ENCODE data around the gene SSNA1. TPM values are rescaled to one million over a fixed set of nuclear protein-coding genes. Genes with fewer than 3 reads are reported as not detected.

The SSNA1 gene
- total RNA-seq, 2 donors from 2014 or later = 53.1 to 55.1 TPM

DNA sequence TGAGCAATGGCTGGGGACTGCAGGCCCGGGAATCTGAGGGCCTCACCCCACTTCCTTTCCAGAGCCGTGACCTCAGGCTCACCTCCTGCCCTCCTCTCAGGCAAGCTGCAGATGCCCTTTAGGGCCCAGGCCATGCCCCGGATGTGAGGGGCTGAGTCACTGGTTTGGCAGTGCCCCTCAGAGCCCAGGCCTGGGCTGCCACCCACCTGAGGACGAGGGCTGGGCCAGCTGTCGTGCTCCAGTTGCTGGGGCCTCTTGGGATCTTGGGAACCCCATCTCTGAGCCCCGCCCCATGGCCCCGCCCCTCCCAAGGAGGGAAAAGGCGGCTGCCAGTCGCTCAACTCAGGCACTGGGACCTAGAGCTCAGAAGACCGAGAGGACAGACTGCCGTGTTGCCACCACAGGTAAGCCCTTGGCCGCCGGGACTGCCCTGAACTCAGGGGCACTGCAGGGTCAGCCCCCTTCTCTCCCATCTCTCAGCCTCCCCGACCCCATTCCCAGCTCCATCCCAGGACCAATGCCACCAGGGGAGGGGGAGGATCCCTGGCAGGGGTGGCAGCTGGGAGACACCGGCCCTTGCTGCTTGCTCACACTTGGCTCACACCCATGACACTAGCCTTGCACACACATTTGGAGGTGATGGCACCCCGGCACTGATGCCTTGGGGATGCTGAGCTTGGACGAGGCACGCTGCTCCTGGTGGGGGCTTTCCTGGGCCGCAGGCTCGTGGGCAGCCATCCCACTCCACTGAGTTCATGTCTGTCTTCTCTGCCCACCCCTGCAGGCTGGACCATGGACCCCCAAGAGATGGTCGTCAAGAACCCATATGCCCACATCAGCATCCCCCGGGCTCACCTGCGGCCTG lies 36.6 kb downstream of the SSNA1 start, which contains the start of gene CYSRT1:
CYSRT1 (plus strand) TSS at position 345 of the 865 bp plus-strand sequence; CDS start at position 793, 448 bp downstream.
- no peak for ATAC-seq
- no peak for DNase-seq
- intact Hi-C loops (cut with DNase I) = loop anchor here in 1 of 2 donors (5.0 kb wide), 1 partner anchor 103 kb away; no protein-coding TSS in a partner anchor

DNA sequence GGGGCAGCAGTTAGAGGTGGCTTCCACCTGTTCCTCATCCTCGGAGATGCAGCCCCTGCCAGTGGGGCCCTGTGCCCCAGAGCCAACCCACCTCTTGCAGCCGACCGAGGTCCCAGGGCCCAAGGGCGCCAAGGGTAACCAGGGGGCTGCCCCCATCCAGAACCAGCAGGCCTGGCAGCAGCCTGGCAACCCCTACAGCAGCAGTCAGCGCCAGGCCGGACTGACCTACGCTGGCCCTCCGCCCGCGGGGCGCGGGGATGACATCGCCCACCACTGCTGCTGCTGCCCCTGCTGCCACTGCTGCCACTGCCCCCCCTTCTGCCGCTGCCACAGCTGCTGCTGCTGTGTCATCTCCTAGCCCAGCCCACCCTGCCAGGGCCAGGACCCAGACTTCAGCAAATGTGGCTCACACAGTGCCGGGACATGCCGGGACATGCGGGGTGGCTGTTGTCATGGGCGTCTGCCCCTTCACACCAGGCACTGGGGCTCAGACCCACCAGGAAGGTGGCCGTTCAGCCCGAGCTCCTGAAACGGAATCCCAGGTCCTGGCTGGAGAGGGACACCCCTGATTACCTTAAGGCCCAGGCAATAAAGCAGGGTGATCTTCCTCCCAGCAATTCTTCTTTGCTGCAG lies 37.3 kb downstream of the SSNA1 start:
- ATAC-seq = no peak
- intact Hi-C loops (cut with DNase I) = loop anchor here in 1 of 2 donors (5.0 kb wide), 1 partner anchor 104 kb away; no protein-coding TSS in a partner anchor
- DNase-seq = no peak

DNA sequence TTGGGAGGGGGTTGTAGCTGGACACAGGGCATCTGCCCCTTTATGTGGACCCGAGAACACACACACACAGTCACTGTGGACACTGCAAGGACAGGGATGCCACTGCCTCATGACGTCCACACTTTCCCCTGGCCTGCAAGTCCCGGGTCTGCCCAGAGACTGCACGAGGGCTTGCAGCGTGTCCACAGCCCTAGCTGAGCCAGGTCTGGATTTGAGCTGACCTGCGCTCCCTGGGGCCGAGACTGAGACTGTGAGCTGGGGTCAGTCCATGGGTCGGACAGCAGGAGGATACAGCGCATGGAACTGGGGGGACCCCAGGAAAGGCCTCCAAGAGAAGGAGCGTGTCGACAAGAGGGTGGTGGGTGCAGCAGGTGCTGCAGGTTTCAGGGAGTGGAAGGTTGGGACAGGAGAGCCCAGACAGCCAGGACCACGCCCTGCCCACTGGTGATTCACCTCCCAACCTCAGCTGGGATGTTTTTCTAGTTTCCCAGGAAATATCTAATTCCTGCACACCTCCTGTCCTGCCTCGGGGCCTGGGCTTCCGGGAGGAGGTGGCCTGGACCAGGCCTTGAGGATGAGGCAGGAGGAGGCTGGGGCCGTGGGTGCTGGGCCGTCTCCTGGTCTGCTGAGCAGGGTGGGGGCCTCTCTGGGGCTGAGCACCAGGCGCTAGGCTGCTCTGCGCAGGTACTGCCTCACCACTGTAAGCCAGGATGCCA lies 38.0 kb downstream of the SSNA1 start:
- intact Hi-C loops (cut with DNase I) = loop anchor here in 1 of 2 donors (5.0 kb wide), 1 partner anchor 104 kb away; no protein-coding TSS in a partner anchor
- ATAC-seq = no peak
- DNase-seq = no peak

DNA sequence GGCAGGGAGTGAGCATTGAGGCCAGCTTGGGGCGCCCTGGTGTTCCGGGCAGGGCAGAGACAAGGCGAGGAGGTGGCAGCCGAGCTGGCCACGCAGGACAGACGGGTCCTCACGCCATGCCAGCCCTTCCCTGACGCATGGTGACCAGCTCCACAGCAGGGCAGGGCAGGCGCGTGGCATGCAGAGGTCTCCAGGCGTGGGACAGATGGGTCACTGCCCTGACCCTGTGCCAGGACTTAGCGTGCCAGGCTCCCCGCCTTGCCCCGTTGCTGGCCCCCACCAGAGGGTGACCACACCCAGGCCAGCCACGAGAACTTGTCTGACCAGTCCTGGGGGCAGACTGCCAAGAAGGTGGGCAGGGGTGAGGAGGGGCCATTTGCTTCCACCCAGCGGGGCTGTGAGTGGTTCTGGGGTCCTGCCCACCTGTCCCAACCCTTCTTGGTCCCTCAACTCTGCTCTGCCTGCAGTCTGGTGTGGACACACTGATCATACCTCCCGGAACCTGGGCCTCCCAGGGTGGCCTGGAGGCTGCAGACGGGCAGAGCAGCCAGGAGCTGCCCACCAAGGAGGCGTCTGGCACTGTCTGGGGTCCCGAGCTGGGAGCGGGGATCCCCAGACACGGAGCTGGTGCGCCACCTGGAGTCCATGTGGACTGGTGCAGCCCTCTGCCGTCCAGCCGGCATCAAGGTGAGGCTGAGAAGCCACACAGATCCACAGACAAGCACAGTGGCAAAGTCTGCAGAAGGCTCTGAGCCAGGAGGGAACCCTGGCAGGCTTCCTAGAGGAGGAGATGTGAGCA lies 38.8 kb downstream of the SSNA1 start, which contains the start of gene RNF224:
RNF224 (plus strand) TSS at position 449 of the 799 bp plus-strand sequence. CDS start 834 bp downstream, outside the sequence.
- ATAC-seq (peak; percentile 14 to 44), DNase-seq (peak; percentile 81)
- intact Hi-C loops (cut with DNase I) = loop anchor here in 1 of 2 donors (5.0 kb wide), 1 partner anchor 105 kb away; no protein-coding TSS in a partner anchor

DNA sequence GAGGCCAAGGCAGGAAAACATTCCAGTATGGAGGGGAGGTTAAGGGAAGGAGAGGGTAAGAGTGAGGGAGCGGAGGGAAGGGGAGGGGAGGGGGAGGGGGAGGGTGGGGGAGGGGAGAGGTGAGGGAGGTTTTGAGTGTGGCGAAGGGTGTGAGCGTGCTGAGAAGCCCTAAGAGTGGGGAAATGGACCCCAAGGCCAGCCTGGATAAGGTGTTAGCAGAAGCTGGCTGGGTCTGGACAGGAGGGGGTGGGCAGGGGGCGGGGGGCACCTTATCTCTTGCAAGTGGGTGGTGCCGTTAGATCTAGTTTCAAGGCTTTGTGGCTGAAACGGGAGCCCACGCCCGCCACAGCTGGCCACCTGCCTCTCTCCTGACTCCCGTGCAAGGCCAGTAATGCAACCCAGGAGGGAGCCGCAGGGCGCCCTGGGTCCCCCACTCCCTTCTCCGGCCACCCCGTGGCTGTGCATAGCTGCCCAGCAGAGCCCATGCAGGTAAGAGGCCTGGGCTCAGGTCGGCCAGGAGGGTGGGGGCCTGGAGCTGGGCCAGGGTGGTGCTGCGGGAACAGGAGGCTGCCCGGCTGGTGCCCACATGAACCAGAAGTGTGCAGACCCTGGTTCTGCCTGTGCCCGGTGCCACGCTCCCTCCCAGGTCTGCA lies 39.5 kb downstream of the SSNA1 start:
- DNase-seq (no peak), ATAC-seq (no peak)
- intact Hi-C loops (cut with DNase I) = loop anchor here in 1 of 2 donors (5.0 kb wide), 1 partner anchor 106 kb away; no protein-coding TSS in a partner anchor

DNA sequence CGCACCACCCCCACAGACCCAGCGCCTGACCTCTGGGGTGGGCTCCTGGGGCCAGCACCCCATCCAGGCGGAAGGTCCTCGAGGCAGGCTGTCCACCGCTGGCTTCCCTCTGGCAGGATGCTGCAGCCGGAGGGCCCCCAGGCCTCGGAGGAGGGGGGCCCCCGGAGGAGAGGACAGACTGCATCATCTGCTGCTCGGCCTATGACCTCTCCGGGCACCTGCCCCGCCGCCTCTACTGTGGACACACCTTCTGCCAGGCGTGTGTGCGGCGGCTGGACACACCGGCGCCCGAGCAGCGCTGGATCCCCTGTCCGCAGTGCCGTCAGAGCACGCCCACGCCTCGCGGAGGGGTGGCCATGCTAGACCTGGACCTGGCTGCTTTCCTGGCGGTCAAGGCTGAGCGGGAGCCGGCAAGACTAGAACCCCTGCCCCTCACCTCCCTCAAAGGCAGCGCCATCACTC lies 40.1 kb downstream of the SSNA1 start:
- DNase-seq (no peak), ATAC-seq (no peak)
- intact Hi-C loops (cut with DNase I) = loop anchor here in 1 of 2 donors (5.0 kb wide), 1 partner anchor 106 kb away; no protein-coding TSS in a partner anchor

DNA sequence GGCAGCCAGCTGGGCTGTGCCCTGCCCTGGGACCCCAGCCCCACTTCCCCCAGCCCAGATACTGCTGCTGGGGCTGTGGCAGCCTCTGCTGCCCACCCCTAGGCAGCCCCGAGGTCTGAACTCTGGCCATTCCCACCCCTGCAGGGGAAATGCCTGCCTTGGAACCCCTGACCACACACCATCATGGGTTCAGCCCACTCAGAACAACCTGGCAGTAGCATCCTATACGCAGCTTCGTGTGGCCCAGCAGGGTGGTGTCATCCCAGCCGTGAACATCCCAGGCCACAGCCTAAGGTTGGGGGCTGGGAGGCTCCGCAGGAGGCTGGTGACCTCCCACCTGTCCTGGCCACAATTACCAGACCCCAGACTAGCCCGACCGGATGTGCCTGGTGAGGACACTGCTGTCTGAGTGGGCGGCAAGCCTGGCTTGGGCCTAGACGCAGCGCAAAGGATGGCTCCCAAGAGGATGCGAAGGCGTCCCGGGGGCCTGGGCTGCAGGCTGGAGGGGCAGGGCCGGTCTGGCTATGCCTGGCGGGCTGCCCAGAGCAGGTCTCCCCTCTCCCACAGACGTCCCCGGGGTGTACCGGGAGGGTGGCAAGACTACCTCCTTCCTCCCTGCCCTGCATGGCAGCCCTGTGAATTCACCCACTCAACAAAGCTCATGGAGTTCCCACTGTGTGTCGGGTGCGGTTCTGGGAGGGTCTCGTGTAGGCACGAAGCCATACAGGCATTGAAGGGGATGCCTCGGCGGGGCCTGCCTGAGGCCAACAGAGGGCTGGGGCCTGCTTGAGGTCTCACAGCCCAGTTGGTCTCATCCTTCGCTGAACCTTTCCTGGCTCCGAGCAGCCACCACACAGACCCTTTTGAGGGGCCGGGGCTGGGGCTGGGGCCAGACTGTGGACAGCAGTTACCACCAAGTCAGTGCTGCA lies 40.8 kb downstream of the SSNA1 start:
- intact Hi-C loops (cut with DNase I) = loop anchor here in 1 of 2 donors (5.0 kb wide), 1 partner anchor 107 kb away; no protein-coding TSS in a partner anchor
- DNase-seq (no peak), ATAC-seq (no peak)

DNA sequence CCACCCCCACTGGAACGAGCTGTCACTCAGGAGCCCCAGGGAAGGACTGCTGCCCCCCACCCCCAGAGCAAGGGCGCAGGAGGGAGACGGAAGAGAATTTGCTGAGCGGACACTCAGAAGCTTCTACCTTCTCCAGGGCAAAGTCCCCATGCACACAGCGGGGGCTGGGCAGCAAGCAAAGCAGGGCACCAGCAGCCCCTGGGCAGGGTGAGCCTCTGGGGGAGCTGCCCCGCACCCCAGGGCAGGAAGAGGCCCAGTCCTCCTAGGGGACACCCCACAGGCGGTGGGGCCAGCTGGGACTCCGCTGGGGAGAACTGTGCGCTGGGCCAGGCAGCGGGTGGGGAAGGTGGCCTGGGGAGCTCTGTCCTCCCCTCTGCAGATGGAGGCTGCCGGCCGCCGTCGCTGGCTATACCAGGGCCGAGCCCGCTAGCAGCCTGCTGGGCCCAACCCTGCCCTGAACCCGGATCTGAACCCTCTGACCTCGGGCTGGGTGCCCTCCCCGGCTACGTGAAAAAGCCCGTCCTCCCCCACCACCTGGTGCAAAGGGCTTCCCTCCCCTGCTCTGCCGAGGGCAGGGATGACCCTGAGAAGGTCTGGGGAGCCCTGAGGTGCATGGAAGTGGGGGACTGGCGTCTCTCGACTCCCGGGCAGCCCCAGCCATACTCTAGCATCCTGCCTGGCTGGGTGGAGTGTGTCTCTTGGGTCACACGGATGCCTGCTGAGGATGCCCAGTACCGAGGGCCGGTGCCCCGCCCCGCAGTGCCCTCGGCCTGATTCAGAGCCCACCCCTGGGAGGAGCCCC lies 41.6 kb downstream of the SSNA1 start:
- intact Hi-C loops (cut with DNase I) = loop anchor here (5.0 kb wide), 1 partner anchor 108 kb away; no protein-coding TSS in a partner anchor
- DNase-seq (no peak), ATAC-seq (no peak)

DNA sequence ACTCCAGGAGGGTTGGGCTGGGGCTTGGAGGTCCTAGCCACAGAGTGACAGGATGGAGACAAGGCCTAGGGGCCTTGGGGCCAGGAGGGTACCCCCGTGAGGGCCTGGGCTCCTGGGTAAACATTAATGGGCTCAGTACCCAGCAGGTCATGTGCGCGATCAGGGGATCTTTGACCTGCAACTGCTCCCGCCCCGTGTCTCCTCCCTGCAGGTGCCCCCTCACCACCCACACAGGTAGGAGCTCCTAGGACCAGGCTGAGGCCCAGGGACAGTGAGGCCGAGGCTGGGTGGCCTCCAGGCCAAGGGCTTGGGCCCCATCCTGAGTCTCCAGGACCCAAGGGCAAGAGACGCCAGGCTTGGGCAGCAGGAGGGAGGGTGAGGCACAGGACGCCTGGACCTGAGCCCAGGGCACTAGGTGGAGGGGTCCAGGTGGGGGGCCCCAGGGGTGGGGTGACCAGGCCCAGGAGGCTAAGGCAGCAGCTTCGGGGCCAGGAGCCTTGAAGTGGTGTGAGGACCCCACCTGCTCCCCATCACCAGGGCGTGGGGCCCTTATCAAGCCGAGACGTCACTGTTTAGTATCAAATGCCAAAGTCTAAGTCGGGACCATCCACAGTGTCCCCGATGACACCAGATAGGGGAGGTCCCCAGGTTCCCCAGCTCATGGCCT lies 42.4 kb downstream of the SSNA1 start, which contains the start of gene SLC34A3:
SLC34A3 (plus strand) TSS at position 197 of the 667 bp plus-strand sequence. CDS start 802 bp downstream, outside the sequence.
- DNase-seq = no peak
- intact Hi-C loops (cut with DNase I) = loop anchor here in 1 of 2 donors (5.0 kb wide), 1 partner anchor 109 kb away; no protein-coding TSS in a partner anchor
- ATAC-seq = no peak

DNA sequence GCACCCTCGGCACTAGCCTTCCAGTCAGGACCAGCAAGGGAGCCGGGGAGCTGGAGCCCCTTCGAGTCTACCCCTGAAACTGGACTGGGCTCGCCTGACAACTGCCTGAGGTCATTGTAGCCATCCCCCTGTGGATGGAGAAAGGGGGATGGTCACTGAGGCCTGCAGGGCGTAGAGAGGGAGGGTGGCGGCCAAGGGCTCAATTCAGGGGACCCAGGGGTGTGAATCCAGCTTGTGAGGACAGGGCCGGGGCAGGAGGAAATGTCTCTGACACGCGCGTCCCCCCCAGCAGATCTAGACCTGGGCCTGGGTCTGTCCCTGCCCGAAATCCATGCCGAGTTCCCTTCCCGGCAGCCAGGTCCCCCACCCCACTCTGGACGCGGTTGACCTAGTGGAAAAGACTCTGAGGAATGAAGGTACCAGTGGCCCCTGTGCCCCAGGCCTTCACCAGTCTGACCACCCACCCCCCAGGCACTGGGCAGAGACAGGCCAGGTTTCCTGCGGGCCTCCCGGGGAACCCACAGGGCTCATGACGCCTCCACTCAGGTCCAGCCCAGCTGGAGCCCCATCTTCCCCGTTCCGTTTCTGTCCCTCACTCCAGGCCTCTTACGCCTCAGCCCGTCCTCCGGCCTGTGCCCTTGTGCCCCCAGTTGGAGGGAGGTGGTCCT lies 43.0 kb downstream of the SSNA1 start:
- ATAC-seq = no peak
- intact Hi-C loops (cut with DNase I) = loop anchor here in 1 of 2 donors (5.0 kb wide), 1 partner anchor 109 kb away; no protein-coding TSS in a partner anchor
- no peak for DNase-seq

DNA sequence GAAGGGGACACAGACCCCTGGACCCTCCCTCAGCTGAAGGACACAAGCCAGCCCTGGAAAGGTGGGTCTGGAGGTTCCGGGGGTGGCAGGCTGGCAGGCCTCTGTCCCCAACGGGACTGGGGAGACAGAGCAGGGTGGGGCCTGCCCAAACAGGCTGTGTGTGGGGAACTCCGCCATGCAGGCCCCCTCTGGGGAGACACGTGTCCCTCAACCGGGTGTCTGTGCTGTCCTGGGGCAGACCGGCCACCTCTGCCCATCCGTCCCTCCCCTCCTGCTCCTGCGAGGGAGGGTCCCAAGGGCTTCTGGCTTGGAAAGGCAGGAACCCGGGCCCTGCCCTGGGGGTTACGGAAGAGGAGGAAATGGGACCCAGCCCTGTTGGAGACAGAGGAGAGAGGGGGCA lies 43.6 kb downstream of the SSNA1 start:
- intact Hi-C loops (cut with DNase I) = loop anchor here in 1 of 2 donors (5.0 kb wide), 1 partner anchor 110 kb away; no protein-coding TSS in a partner anchor
- DNase-seq (no peak), ATAC-seq (no peak)

DNA sequence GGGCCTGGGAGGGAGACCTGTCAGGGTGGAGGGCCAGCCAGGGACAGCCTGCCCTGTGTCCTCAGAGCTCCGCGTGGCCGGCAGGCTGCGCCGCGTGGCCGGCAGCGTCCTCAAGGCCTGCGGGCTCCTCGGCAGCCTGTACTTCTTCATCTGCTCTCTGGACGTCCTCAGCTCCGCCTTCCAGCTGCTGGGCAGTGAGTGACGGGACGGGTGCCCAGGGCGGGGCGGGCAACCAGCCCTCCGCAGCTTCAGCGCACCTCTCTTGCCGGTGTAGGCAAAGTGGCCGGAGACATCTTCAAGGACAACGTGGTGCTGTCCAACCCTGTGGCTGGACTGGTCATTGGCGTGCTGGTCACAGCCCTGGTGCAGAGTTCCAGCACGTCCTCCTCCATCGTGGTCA lies 44.0 kb downstream of the SSNA1 start:
- intact Hi-C loops (cut with DNase I) = loop anchor here in 1 of 2 donors (5.0 kb wide), 1 partner anchor 110 kb away; no protein-coding TSS in a partner anchor
- DNase-seq = no peak
- ATAC-seq = no peak

DNA sequence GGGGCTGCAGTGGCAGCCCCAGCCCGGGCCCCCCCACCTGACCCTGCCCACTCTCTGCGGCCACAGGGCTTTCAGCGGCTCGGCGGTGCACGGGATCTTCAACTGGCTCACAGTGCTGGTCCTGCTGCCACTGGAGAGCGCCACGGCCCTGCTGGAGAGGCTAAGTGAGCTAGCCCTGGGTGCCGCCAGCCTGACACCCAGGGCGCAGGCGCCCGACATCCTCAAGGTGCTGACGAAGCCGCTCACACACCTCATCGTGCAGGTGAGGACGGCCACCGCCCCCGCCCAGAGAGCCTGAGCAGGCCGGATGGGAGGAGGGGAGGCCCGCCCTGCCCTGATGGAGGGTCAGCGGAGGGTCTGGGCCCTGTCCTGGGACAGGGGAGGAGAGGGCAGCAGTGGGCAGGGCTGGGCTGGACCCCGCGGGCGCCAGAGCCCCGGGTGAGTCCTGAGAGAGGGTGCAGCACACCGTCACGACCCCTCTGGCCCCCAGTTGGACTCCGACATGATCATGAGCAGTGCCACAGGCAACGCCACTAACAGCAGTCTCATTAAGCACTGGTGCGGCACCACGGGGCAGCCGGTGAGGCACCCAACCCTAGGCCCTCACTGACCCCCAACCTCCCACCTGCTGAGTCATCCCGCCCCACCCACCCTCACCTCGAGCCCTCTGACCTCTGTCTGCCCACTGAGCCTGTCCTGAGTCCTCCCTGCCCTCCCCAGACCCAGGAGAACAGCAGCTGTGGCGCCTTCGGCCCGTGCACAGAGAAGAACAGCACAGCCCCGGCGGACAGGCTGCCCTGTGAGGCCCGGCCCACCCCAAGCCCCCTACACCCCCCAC lies 44.9 kb downstream of the SSNA1 start:
- DNase-seq (no peak), ATAC-seq (no peak)
- intact Hi-C loops (cut with DNase I) = loop anchor here in 1 of 2 donors (5.0 kb wide), 1 partner anchor 111 kb away; no protein-coding TSS in a partner anchor

All from left cardiac atrium (tissue), 4 donors.